Measurements from ENCODE around the gene RAB24.

- TF ChIP-seq CTCF (IDR thresholded peaks at IDR 0.05; ENCODE audit: borderline replicate concordance, extremely low read depth, low read length, poor library complexity, severe bottlenecking) (no peak), EZH2 (IDR thresholded peaks at IDR 0.05; ENCODE audit: borderline replicate concordance, low read depth, low read length, severe bottlenecking) (no peak)
These were observed 3.4 kb upstream of the RAB24 start for GRCh38 chr5:177306674-177307543.

Measured in DND-41 (cell line).